ENCODE results near the gene PHTF1. TPM values are rescaled to one million over a fixed set of nuclear protein-coding genes. Genes with fewer than 3 reads are reported as not detected.

PHTF1 gene
- total RNA-seq, 1 donor from 2014 or later: 27.1 TPM

- Mint-ChIP-seq H3K27me3 (no peaks in the 10 kb centered on the region), H3K4me3 (no peak overlapping the region), H3K4me1 (ENCODE audit: unreplicated experiment) (peaks cover 6% of the 10 kb centered on the region), H3K9me3 (no peaks in the 10 kb centered on the region), H3K36me3 (peaks cover 25% of the 10 kb centered on the region), H3K27ac (no peak overlapping the region)
- no peak for TF ChIP-seq CTCF (conservative IDR thresholded peaks at IDR 0.05)
- DNase-seq (ENCODE audit: extremely low spot score, unreplicated experiment): no peak
Measured at GRCh38 chr1:113770031-113770430, 10.7 kb upstream of the PHTF1 start.

DNA sequence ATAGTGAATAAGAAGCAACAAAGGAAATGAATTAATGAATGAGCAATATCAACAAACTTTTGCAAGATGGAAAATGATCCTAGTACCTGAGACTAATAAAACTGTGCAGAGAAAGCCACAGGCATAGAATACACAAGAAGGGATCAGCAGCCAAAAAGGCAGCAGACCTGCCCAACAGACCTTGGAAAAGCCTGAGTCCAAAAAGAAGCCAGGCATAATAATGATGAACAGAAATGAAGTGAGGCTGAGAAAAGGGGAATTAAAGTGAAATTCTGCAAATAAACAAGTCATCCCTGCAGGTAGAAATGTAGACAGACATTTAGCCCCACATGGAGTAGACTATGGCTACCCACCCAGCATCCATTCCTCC, 10.3 kb upstream of the PHTF1 start:
- Mint-ChIP-seq H3K4me3 (no peak overlapping the region), H3K9me3 (no peaks in the 10 kb centered on the region), H3K27me3 (no peaks in the 10 kb centered on the region), H3K4me1 (ENCODE audit: unreplicated experiment) (peaks cover 6% of the 10 kb centered on the region), H3K27ac (no peak overlapping the region), H3K36me3 (peaks cover 25% of the 10 kb centered on the region)
- no peak for TF ChIP-seq CTCF (conservative IDR thresholded peaks at IDR 0.05)
- DNase-seq (ENCODE audit: extremely low spot score, unreplicated experiment): no peak

DNA sequence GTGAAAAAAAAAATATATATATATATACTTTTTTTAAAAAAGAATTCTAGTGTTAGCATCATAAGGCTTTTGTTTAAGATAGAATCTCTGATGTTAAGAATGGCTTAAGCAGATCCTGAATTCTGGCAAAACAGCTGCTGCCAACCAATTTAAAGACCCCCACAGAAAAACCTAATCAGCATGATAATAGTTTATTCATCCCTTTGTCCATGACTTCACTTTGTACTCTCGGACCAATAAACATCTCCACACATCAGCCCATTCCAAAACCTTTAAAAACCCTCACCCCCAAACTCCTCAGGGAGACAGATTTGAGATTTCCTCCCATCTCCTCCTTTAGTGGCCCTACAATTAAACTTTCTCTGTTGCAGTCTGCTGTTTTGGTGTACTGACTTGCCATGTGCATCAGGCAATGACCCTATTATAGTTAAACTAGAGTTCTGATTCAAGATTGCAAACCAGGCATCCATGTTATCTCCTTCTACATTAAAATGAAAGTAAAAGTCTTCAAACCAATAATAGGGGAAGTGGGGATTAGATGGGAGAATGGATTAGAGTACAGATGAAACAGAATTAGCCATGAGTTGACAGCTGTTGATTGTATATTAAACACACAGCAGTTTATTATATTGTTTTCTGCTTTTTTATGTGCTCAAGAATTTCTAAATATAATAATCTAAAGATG, 9.8 kb upstream of the PHTF1 start:
- Mint-ChIP-seq H3K36me3 (peaks cover 25% of the 10 kb centered on the region), H3K27ac (no peak overlapping the region), H3K4me3 (no peak overlapping the region), H3K4me1 (ENCODE audit: unreplicated experiment) (peaks cover 6% of the 10 kb centered on the region), H3K9me3 (no peaks in the 10 kb centered on the region), H3K27me3 (no peaks in the 10 kb centered on the region)
- no peak for TF ChIP-seq CTCF (conservative IDR thresholded peaks at IDR 0.05)
- DNase-seq (ENCODE audit: extremely low spot score, unreplicated experiment): no peak

DNA sequence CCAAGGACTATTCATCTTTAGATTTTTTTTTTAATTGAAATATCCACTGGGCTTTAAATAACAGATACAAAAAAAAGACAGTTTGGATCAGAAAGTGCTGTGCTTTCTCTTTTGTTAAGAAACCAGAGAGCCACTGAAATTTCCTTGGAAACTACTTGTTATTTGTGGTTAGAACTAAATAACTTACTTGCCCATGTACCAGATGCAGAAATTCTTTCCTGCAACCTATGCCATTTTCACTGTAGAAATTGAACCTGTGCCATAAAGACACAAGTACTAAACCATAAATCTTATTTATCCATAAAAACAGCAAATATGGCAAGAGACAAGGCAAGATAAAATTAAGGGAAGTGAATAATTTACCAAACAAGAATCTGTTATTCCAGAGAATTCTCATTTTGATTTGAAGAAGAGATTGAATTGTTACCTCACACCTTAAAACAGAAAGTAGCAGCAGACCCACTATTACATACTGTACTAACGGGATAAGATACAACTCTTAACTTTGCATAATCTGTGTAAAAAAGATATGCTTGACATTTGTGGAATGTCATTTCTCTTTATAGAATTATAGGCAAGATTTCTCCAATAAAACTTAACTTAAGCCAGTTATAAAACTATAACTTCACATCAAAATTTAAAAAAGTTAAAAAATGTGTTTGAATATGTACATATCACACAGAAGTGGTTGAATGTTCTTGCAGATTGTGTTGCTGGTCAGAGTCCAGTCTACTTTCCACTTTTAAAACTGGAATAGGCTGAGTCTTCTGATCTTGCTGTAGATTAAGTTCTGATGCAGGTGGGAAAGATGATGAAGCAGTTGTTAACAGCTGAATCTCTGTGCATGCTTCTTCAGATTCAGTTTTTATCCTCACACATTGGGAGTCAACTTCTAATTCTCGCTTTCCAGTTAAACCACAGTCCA, 6.3 kb upstream of the PHTF1 start:
- no peak for DNase-seq (ENCODE audit: extremely low spot score, unreplicated experiment)
- Mint-ChIP-seq H3K4me1 (ENCODE audit: unreplicated experiment) (peaks cover 6% of the 10 kb centered on the region), H3K4me3 (no peak overlapping the region), H3K27ac (no peak overlapping the region), H3K36me3 (peaks cover 18% of the 10 kb centered on the region), H3K27me3 (no peaks in the 10 kb centered on the region), H3K9me3 (no peaks in the 10 kb centered on the region)
- no peak for TF ChIP-seq CTCF (conservative IDR thresholded peaks at IDR 0.05)

- no peaks in the 10 kb centered on the region for H3K9me3 Mint-ChIP-seq
- peaks cover 8% of the 10 kb centered on the region for H3K4me1 Mint-ChIP-seq (ENCODE audit: unreplicated experiment)
- H3K27me3 Mint-ChIP-seq: no peaks in the 10 kb centered on the region
- DNase-seq (ENCODE audit: extremely low spot score, unreplicated experiment): no peak
- peaks cover 13% of the 10 kb centered on the region for H3K36me3 Mint-ChIP-seq
- TF ChIP-seq CTCF (conservative IDR thresholded peaks at IDR 0.05): no peak
- H3K27ac Mint-ChIP-seq: no peak overlapping the region
- no peak overlapping the region for H3K4me3 Mint-ChIP-seq
Measured at GRCh38 chr1:113763661-113764060, 4.4 kb upstream of the PHTF1 start.

Data from type B pancreatic cell (in vitro differentiated cells).